HG02642 (cell line): Measurements from ENCODE around the gene SRPX.

Source experiments
- ATAC-seq: cut with Tn5 transposase; IDR thresholded peaks from one replicate; pipeline ENCODE4 v1.9.1; 2021; ENCODE audit warnings: mild to moderate bottlenecking; ENCODE audit not compliant: unreplicated experiment, poor library complexity

SRPX gene

GRCh38 chrX:38220415-38221390 is at the start of gene SRPX:
Gene SRPX, minus strand, starts transcription at chrX:38220871. Its CDS starts 79 bp downstream, at chrX:38220792.
- ATAC-seq: peak; percentile 37

- ATAC-seq: no peak
These were observed 47.3 kb upstream of the SRPX start for GRCh38 chrX:38268011-38268410.

GRCh38 chrX:38262715-38263620 is 42.3 kb upstream of the SRPX start:
- no peak for ATAC-seq

GRCh38 chrX:38260231-38260630 is 39.6 kb upstream of the SRPX start:
- no peak for ATAC-seq

GRCh38 chrX:38256019-38256418 is 35.3 kb upstream of the SRPX start:
- no peak for ATAC-seq

GRCh38 chrX:38249965-38250364 is 29.3 kb upstream of the SRPX start:
- no peak for ATAC-seq

GRCh38 chrX:38247051-38247450 is 26.4 kb upstream of the SRPX start:
- ATAC-seq: no peak

GRCh38 chrX:38240541-38240940 is 19.9 kb upstream of the SRPX start:
- ATAC-seq: no peak

GRCh38 chrX:38236901-38237615 is 16.4 kb upstream of the SRPX start:
- no peak for ATAC-seq

- ATAC-seq: no peak
These were observed 13.4 kb upstream of the SRPX start for GRCh38 chrX:38233891-38234667.

GRCh38 chrX:38232079-38232686 is 11.5 kb upstream of the SRPX start:
- no peak for ATAC-seq

- no peak for ATAC-seq
These were observed 4.4 kb upstream of the SRPX start for GRCh38 chrX:38225093-38225492.

GRCh38 chrX:38224160-38224559 is 3.5 kb upstream of the SRPX start:
- no peak for ATAC-seq

- no peak for ATAC-seq
These were observed 789 bp upstream of the SRPX start for GRCh38 chrX:38221391-38221929.

GRCh38 chrX:38220024-38220414 is 652 bp downstream of the SRPX start:
- peak; percentile 62 for ATAC-seq

- ATAC-seq: no peak
These were observed 4.0 kb downstream of the SRPX start for GRCh38 chrX:38216642-38217041.

- no peak for ATAC-seq
These were observed 5.8 kb downstream of the SRPX start for GRCh38 chrX:38214551-38215531.

- ATAC-seq: no peak
These were observed 6.6 kb downstream of the SRPX start for GRCh38 chrX:38214044-38214443.
